MM.1S (cell line): ENCODE results near the gene SCYGR5.

Source experiments
- DNase-seq: peaks from one replicate; pipeline ENCODE4 v3.0.0-alpha.2; 2015
- H2AFZ ChIP-seq: fragments of 300-600 bp; sonication (generic); 2 replicates; pipeline ENCODE4 v1.6.0; 2016; ENCODE audit warnings: antibody characterized with exemption, low read length
- H3F3A ChIP-seq: fragments of 300-600 bp; sonication (generic); 2 replicates; pipeline ENCODE4 v1.6.1; 2016; ENCODE audit warnings: mild to moderate bottlenecking, antibody characterized with exemption, low read length, moderate library complexity, mixed read lengths; ENCODE audit not compliant: insufficient read depth
- H3K27ac ChIP-seq: fragments of 300-600 bp; sonication (generic); 2 replicates; pipeline ENCODE4 v1.5.1; 2016; ENCODE audit warnings: mild to moderate bottlenecking, low read length
- H3K27me3 ChIP-seq: fragments of 300-600 bp; sonication (generic); replicated peaks from 2 replicates; pipeline ENCODE4 v1.6.0; 2016; ENCODE audit warnings: low read length; ENCODE audit not compliant: insufficient read depth
- H3K36me3 ChIP-seq: fragments of 300-600 bp; sonication (generic); replicated peaks from 2 replicates; pipeline ENCODE4 v1.6.1; 2016; ENCODE audit warnings: mild to moderate bottlenecking, low read length, mixed read lengths; ENCODE audit not compliant: insufficient read depth
- H3K4me1 ChIP-seq: fragments of 300-600 bp; sonication (generic); 2 replicates; pipeline ENCODE4 v1.6.1; 2016; ENCODE audit warnings: low read length, mixed read lengths
- H3K4me2 ChIP-seq: fragments of 300-600 bp; sonication (generic); 2 replicates; pipeline ENCODE4 v1.6.0; 2016; ENCODE audit warnings: low read depth, low read length
- H3K4me3 ChIP-seq: fragments of 300-600 bp; sonication (generic); 2 replicates; pipeline ENCODE4 v1.5.1; 2016; ENCODE audit warnings: low read length, mixed read lengths
- H3K79me2 ChIP-seq: fragments of 300-600 bp; sonication (generic); 2 replicates; pipeline ENCODE4 v1.6.1; 2016; ENCODE audit warnings: mixed run types, low read length, mixed read lengths
- H3K9ac ChIP-seq: fragments of 300-600 bp; sonication (generic); 2 replicates; pipeline ENCODE4 v1.6.1; 2016; ENCODE audit warnings: low read length, mixed read lengths
- H3K9me2 ChIP-seq: fragments of 300-600 bp; sonication (generic); replicated peaks from 2 replicates; pipeline ENCODE4 v1.6.1; 2016; ENCODE audit warnings: mild to moderate bottlenecking, low read length, mixed read lengths; ENCODE audit not compliant: insufficient read depth
- H3K9me3 ChIP-seq: fragments of 300-600 bp; sonication (generic); replicated peaks from 2 replicates; pipeline ENCODE4 v1.6.1; 2016; ENCODE audit warnings: mild to moderate bottlenecking, low read length, mixed read lengths; ENCODE audit not compliant: insufficient read depth
- H4K20me1 ChIP-seq: fragments of 300-600 bp; sonication (generic); 2 replicates; pipeline ENCODE4 v1.6.1; 2016; ENCODE audit warnings: mild to moderate bottlenecking, low read length, moderate library complexity, mixed read lengths; ENCODE audit not compliant: insufficient read depth
- EZH2 ChIP-seq: fragments of 300-600 bp; sonication (generic); optimal IDR thresholded peaks from 2 replicates; pipeline ENCODE3; 2017; ENCODE audit warnings: low read depth, mild to moderate bottlenecking, antibody characterized with exemption, low read length, mixed read lengths
- EZH2phosphoT487 ChIP-seq: fragments of 300-600 bp; sonication (generic); IDR thresholded peaks from 2 replicates; pipeline ENCODE4 v1.6.1; 2018; ENCODE audit warnings: antibody characterized with exemption, low read length
- TF ChIP-seq, protein P1 (sequence below): fragments of 300-600 bp; sonication (generic); IDR thresholded peaks from 2 replicates; pipeline ENCODE4 v1.5.1; 2016; ENCODE audit warnings: antibody characterized with exemption, low read length, mixed read lengths

SCYGR5 gene

DNA sequence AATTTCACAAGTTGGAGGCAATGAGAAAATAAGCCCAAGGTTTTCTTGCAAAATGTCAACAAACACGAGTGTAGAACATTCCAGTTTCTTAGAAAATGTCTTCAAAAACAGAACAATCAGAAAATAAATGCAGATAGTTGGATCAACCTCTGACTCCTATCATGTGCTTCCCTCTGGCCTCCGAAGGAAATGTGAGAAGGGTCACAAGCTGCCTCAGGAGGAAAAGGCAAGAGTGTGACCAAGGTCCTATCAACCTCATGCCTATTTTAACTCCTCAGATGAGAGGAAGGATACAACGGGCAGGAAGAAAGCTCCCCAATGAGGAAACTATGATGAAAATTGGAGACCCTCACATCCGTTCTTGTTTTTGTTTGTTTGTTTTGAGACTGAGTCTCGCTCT, 7.9 kb downstream of the SCYGR5 start:
- no peak overlapping the region for H3K4me2 ChIP-seq
- no peak overlapping the region for H3K9ac ChIP-seq
- no peak overlapping the region for H3K27ac ChIP-seq
- H3F3A ChIP-seq = no peaks in the 10 kb centered on the region
- H2AFZ ChIP-seq = no peak overlapping the region
- TF ChIP-seq, protein P1, sequence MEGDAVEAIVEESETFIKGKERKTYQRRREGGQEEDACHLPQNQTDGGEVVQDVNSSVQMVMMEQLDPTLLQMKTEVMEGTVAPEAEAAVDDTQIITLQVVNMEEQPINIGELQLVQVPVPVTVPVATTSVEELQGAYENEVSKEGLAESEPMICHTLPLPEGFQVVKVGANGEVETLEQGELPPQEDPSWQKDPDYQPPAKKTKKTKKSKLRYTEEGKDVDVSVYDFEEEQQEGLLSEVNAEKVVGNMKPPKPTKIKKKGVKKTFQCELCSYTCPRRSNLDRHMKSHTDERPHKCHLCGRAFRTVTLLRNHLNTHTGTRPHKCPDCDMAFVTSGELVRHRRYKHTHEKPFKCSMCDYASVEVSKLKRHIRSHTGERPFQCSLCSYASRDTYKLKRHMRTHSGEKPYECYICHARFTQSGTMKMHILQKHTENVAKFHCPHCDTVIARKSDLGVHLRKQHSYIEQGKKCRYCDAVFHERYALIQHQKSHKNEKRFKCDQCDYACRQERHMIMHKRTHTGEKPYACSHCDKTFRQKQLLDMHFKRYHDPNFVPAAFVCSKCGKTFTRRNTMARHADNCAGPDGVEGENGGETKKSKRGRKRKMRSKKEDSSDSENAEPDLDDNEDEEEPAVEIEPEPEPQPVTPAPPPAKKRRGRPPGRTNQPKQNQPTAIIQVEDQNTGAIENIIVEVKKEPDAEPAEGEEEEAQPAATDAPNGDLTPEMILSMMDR = no peak
- TF ChIP-seq EZH2phosphoT487 (no peak), EZH2 (no peak)
- H3K9me3 ChIP-seq = no peaks in the 10 kb centered on the region
- H3K4me3 ChIP-seq = no peak overlapping the region
- no peaks in the 10 kb centered on the region for H3K27me3 ChIP-seq
- no peak for DNase-seq
- no peaks in the 10 kb centered on the region for H3K36me3 ChIP-seq
- no peaks in the 10 kb centered on the region for H3K9me2 ChIP-seq
- no peaks in the 10 kb centered on the region for H3K4me1 ChIP-seq
- H3K79me2 ChIP-seq = no peaks in the 10 kb centered on the region
- H4K20me1 ChIP-seq = no peaks in the 10 kb centered on the region

DNA sequence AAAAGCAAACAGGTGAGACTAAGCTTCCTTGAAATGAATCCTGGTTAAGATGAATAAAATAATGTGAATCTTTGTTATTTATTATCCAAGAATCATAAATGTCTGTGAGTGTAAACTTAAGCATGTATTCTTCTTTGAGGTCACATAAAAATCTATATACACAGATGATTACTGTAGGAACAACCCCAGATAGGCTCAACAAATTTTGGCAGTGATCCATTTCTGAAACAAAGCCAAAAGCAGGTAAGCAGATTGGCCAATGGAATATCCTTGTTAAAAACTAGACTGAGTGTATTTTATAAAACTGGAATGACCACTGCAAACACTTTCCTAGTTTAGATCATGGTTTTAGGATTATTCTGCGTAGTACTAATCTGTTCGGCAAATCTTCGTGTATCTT, 11.3 kb downstream of the SCYGR5 start:
- no peak for TF ChIP-seq EZH2
- TF ChIP-seq EZH2phosphoT487 = no peak
- TF ChIP-seq, protein P1 = no peak
- no peak for DNase-seq

DNA sequence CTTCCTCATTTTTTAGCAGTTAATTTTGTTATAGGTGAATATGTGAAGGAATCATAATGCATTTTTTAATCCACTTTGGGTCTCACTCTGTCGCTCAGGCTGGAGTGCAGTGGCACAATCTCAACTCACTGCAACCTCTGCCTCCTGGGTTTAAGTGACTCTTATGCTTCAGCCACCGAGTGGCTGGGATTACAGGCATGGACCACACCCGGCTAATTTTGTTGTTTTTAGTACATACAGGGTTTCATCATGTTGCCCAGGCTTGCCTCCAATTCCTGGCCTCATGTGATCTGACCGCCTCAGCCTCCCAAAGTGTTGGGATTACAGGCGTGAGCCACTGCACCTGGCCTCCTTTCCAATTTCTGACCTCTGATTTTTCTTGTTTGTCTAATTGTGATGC, 17.7 kb downstream of the SCYGR5 start:
- Histone ChIP-seq H3K36me3 (no peaks in the 10 kb centered on the region; the same call in 1 of the 2 replicates), H2AFZ (no peak overlapping the region), H3F3A (no peaks in the 10 kb centered on the region), H3K9me2 (no peaks in the 10 kb centered on the region), H3K4me2 (no peak overlapping the region), H3K4me1 (no peaks in the 10 kb centered on the region), H3K27me3 (no peaks in the 10 kb centered on the region), H3K4me3 (no peak overlapping the region), H3K79me2 (no peaks in the 10 kb centered on the region), H4K20me1 (no peaks in the 10 kb centered on the region), H3K9me3 (no peaks in the 10 kb centered on the region), H3K9ac (no peak overlapping the region), H3K27ac (no peak overlapping the region)
- TF ChIP-seq EZH2 (no peak), EZH2phosphoT487 (no peak)
- TF ChIP-seq, protein P1 = no peak
- no peak for DNase-seq

More for the DNA sequence above, 11.3 kb downstream of the SCYGR5 start:
- Histone ChIP-seq H4K20me1 (no peaks in the 10 kb centered on the region), H3K79me2 (no peaks in the 10 kb centered on the region), H3K36me3 (no peaks in the 10 kb centered on the region), H3K4me1 (no peaks in the 10 kb centered on the region), H3K9ac (no peak overlapping the region), H3K4me3 (no peak overlapping the region), H2AFZ (no peak overlapping the region), H3F3A (no peaks in the 10 kb centered on the region), H3K27me3 (no peaks in the 10 kb centered on the region), H3K27ac (no peak overlapping the region), H3K9me2 (no peaks in the 10 kb centered on the region), H3K9me3 (no peaks in the 10 kb centered on the region), H3K4me2 (no peak overlapping the region)
